ENCODE results near the gene CNFN. TPM values are rescaled to one million over a fixed set of nuclear protein-coding genes. Genes with fewer than 3 reads are reported as not detected.
A peak's percentile ranks its signal among the peaks of the same experiment; 100 is the strongest.

The CNFN gene
- total and polyA plus RNA-seq, 8 donors = 0.32 to 4.2 (median 0.70) TPM; not detected in 1

GRCh38 chr19:42407816-42408175, 17.7 kb upstream of the CNFN start:
- DNase-seq = no peak
- ATAC-seq = no peak
- no peak for FAIRE-seq
- intact Hi-C loops (cut with DNase I) = no loop called here
- Histone ChIP-seq H3K4me1 (no peaks in the 10 kb centered on the region), H3K27ac (no peak overlapping the region), H3K27me3 (no peaks in the 10 kb centered on the region), H3K4me3 (no peak overlapping the region), H3K36me3 (no peaks in the 10 kb centered on the region), H3K9me3 (no peaks in the 10 kb centered on the region)
- TF ChIP-seq, protein P1, sequence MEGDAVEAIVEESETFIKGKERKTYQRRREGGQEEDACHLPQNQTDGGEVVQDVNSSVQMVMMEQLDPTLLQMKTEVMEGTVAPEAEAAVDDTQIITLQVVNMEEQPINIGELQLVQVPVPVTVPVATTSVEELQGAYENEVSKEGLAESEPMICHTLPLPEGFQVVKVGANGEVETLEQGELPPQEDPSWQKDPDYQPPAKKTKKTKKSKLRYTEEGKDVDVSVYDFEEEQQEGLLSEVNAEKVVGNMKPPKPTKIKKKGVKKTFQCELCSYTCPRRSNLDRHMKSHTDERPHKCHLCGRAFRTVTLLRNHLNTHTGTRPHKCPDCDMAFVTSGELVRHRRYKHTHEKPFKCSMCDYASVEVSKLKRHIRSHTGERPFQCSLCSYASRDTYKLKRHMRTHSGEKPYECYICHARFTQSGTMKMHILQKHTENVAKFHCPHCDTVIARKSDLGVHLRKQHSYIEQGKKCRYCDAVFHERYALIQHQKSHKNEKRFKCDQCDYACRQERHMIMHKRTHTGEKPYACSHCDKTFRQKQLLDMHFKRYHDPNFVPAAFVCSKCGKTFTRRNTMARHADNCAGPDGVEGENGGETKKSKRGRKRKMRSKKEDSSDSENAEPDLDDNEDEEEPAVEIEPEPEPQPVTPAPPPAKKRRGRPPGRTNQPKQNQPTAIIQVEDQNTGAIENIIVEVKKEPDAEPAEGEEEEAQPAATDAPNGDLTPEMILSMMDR (IDR thresholded peaks at IDR 0.05) = no peak
- 94 to 97% methylated on average over 10 of the region's 10 CpGs for WGBS, 2 donors

GRCh38 chr19:42407085-42407815, 17.2 kb upstream of the CNFN start:
- 90 to 95% methylated on average over 22 to 30 of the region's 30 CpGs for WGBS, 2 donors
- ATAC-seq = no peak
- TF ChIP-seq, protein P1 (IDR thresholded peaks at IDR 0.05) = no peak
- no peak for FAIRE-seq
- no peak overlapping the region for H3K27ac ChIP-seq
- DNase-seq = no peak
- H3K9me3 ChIP-seq = no peaks in the 10 kb centered on the region
- no peaks in the 10 kb centered on the region for H3K36me3 ChIP-seq
- intact Hi-C loops (cut with DNase I) = no loop called here
- H3K4me3 ChIP-seq = no peak overlapping the region
- H3K27me3 ChIP-seq = no peaks in the 10 kb centered on the region
- H3K4me1 ChIP-seq = no peaks in the 10 kb centered on the region

- TF ChIP-seq, protein P1 (IDR thresholded peaks at IDR 0.05) = no peak
- H3K27me3 ChIP-seq = no peaks in the 10 kb centered on the region
- no peak overlapping the region for H3K4me3 ChIP-seq
- DNase-seq (no peak), FAIRE-seq (no peak), ATAC-seq (no peak)
- no peak overlapping the region for H3K27ac ChIP-seq
- no peaks in the 10 kb centered on the region for H3K4me1 ChIP-seq
- intact Hi-C loops (cut with DNase I) = no loop called here
- H3K36me3 ChIP-seq = no peaks in the 10 kb centered on the region
- H3K9me3 ChIP-seq = no peaks in the 10 kb centered on the region
- WGBS, 2 donors = 91 to 93% methylated on average over 11 of the region's 11 CpGs
These were observed 16.0 kb upstream of the CNFN start for GRCh38 chr19:42406111-42406510.

DNA sequence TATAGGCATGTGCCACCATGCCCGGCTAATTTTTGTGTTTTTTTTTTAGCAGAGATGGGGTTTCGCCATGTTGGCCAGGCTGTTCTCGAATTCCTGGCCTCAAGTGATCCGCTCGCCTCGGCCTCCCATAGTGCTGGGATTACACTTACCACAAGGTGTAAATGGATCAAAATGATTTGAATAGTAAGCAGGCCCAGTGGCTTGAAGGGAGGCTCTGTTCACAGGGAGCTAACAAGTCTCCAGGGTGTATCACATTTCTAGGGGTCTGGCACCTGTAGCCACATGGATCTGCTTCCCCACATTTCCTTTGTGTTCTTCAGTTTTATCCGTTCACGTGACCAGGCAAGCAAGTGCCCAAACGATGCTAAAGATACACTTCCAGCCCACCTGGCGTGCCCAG, 13.5 kb upstream of the CNFN start:
- ATAC-seq (no peak), FAIRE-seq (no peak), DNase-seq (no peak)
- Histone ChIP-seq H3K27me3 (no peaks in the 10 kb centered on the region), H3K9me3 (no peaks in the 10 kb centered on the region), H3K4me3 (no peak overlapping the region), H3K36me3 (no peaks in the 10 kb centered on the region), H3K27ac (no peak overlapping the region), H3K4me1 (no peaks in the 10 kb centered on the region)
- WGBS, 2 donors = 94 to 98% methylated on average over 10 of the region's 10 CpGs
- TF ChIP-seq, protein P1 (IDR thresholded peaks at IDR 0.05) = no peak
- intact Hi-C loops (cut with DNase I) = no loop called here

DNA sequence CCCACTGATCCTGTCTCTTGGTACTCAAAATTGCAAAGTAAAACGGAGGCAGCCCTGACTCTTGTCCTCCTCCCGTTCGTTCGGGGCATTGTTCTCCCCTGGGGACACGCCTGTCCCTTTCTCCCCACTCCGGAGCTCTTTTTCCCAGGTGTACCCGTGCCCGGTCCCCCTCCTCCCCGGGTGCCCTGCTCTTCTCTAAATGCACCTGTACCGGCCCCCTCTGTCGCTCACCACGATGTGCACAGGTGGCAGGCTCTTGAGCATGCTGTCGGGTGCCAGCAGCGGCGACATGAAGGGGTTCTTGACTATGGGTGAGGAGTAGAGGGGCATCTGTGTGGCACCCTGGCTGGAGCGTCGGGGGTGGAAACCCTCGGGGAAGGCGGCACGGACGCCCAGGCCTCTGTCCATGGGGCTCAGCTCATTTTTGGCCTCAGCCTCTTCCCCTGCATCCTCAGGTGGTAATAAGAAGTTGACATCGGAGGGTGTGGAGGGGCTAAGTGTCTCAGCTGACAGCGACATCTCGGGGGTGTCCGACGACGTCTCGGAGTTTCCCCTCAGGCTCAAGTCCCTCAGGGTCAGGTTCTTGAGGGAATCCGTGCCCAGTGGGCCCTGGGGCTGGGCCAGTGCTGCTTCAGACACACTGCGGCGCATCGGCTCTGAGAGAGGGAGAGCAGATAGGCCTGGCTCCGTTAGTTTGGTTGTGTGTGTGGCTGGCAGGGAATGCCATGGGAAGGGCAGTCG, 12.4 kb upstream of the CNFN start:
- Histone ChIP-seq H3K27me3 (no peaks in the 10 kb centered on the region), H3K27ac (peak overlapping the region in 1 of 4 donors; percentile 45), H3K4me3 (peak overlapping the region in 3 of 4 donors; percentile 43 to 65 (median 45)), H3K36me3 (no peaks in the 10 kb centered on the region), H3K4me1 (peaks cover 0 to 3% (median 0%) of the 10 kb centered on the region in 3 donors), H3K9me3 (no peaks in the 10 kb centered on the region)
- intact Hi-C loops (cut with DNase I) = no loop called here
- peak in 1 of 4 donors; percentile 1 for ATAC-seq
- FAIRE-seq = no peak
- 65 to 71% methylated on average over 34 of the region's 34 CpGs for WGBS, 2 donors
- TF ChIP-seq, protein P1 (IDR thresholded peaks at IDR 0.05) = no peak
- no peak for DNase-seq

All from pancreas (tissue), 10 donors.